ENCODE data around the gene SCGB1C2. TPM values are rescaled to one million over a fixed set of nuclear protein-coding genes. Genes with fewer than 3 reads are reported as not detected.

SCGB1C2 gene
- polyA plus RNA-seq, 1 donor (not counting 4 experiments of a cell fraction or from before 2014, with no cell fraction given) = not detected

- Histone ChIP-seq H3K79me2 (ENCODE audit: control insufficient read depth, insufficient read depth, low read length) (no peaks in the 10 kb centered on the region), H2AFZ (ENCODE audit: control insufficient read depth, low read length) (no peak overlapping the region), H3K4me2 (ENCODE audit: control insufficient read depth, extremely low read depth, insufficient read depth, low read depth, low read length) (no peak overlapping the region), H3K27me3 (ENCODE audit: control insufficient read depth, extremely low read depth, insufficient read depth, low read length) (no peaks in the 10 kb centered on the region), H4K20me1 (ENCODE audit: control insufficient read depth, extremely low read depth, insufficient read depth, low read length) (no peaks in the 10 kb centered on the region), H3K4me1 (ENCODE audit: control insufficient read depth, extremely low read depth, insufficient read depth, low read length) (no peaks in the 10 kb centered on the region), H3K4me3 (ENCODE audit: control insufficient read depth in 2 of 3, extremely low read depth in 1 of 3, insufficient read depth in 2 of 3, low read depth in 1 of 3, low read length in 3 of 3) (no peak overlapping the region), H3K9me3 (ENCODE audit: control insufficient read depth, low read depth, low read length) (no peaks in the 10 kb centered on the region), H3K9ac (ENCODE audit: control insufficient read depth, extremely low read depth, insufficient read depth, low read length) (no peak overlapping the region), H3K9me1 (ENCODE audit: control insufficient read depth, extremely low read depth, insufficient read depth, low read length) (no peaks in the 10 kb centered on the region), H3K36me3 (ENCODE audit: control insufficient read depth in 2 of 2, extremely low read depth in 1 of 2, insufficient read depth in 2 of 2, low read length in 2 of 2) (no peaks in the 10 kb centered on the region), H3K27ac (ENCODE audit: control insufficient read depth, insufficient read depth, low read length) (no peak overlapping the region)
- no peak for DNase-seq (ENCODE audit: low read depth, low spot score)
- TF ChIP-seq EZH2 (IDR thresholded peaks at IDR 0.05; ENCODE audit: low read length) (no peak), CTCF (optimal IDR thresholded peaks at IDR 0.05 in 1 of 3, IDR thresholded peaks at IDR 0.05 in 1 of 3, conservative IDR thresholded peaks at IDR 0.05 in 1 of 3; ENCODE audit: extremely low read depth in 1 of 3, insufficient read depth in 2 of 3, low read length in 3 of 3) (no peak)
- dilution Hi-C loops (cut with MboI; ENCODE audit: extremely low pct_ligation_motif_present, low sequenced_read_pairs) = no loop called here
- no peak for FAIRE-seq
These were observed 12.7 kb downstream of the SCGB1C2 start for GRCh38 chr17:149897-150584.

- H3K4me1 ChIP-seq (ENCODE audit: control insufficient read depth, extremely low read depth, insufficient read depth, low read length) = no peaks in the 10 kb centered on the region
- H3K9me1 ChIP-seq (ENCODE audit: control insufficient read depth, extremely low read depth, insufficient read depth, low read length) = no peaks in the 10 kb centered on the region
- FAIRE-seq = no peak
- no peak for DNase-seq (ENCODE audit: low read depth, low spot score)
- no peaks in the 10 kb centered on the region for H3K79me2 ChIP-seq (ENCODE audit: control insufficient read depth, insufficient read depth, low read length)
- dilution Hi-C loops (cut with MboI; ENCODE audit: extremely low pct_ligation_motif_present, low sequenced_read_pairs) = no loop called here
- no peaks in the 10 kb centered on the region for H4K20me1 ChIP-seq (ENCODE audit: control insufficient read depth, extremely low read depth, insufficient read depth, low read length)
- H3K4me3 ChIP-seq (ENCODE audit: control insufficient read depth in 2 of 3, extremely low read depth in 1 of 3, insufficient read depth in 2 of 3, low read depth in 1 of 3, low read length in 3 of 3) = no peak overlapping the region
- H3K27ac ChIP-seq (ENCODE audit: control insufficient read depth, insufficient read depth, low read length) = no peak overlapping the region
- H3K9ac ChIP-seq (ENCODE audit: control insufficient read depth, extremely low read depth, insufficient read depth, low read length) = no peak overlapping the region
- no peaks in the 10 kb centered on the region for H3K9me3 ChIP-seq (ENCODE audit: control insufficient read depth, low read depth, low read length)
- H3K36me3 ChIP-seq (ENCODE audit: control insufficient read depth in 2 of 2, extremely low read depth in 1 of 2, insufficient read depth in 2 of 2, low read length in 2 of 2) = no peaks in the 10 kb centered on the region
- H3K4me2 ChIP-seq (ENCODE audit: control insufficient read depth, extremely low read depth, insufficient read depth, low read depth, low read length) = no peak overlapping the region
- no peak for TF ChIP-seq CTCF (optimal IDR thresholded peaks at IDR 0.05 in 1 of 3, IDR thresholded peaks at IDR 0.05 in 1 of 3, conservative IDR thresholded peaks at IDR 0.05 in 1 of 3; ENCODE audit: extremely low read depth in 1 of 3, insufficient read depth in 2 of 3, low read length in 3 of 3)
- TF ChIP-seq EZH2 (IDR thresholded peaks at IDR 0.05; ENCODE audit: low read length) = no peak
- no peaks in the 10 kb centered on the region for H3K27me3 ChIP-seq (ENCODE audit: control insufficient read depth, extremely low read depth, insufficient read depth, low read length)
- H2AFZ ChIP-seq (ENCODE audit: control insufficient read depth, low read length) = no peak overlapping the region
These were observed 13.6 kb downstream of the SCGB1C2 start for GRCh38 chr17:151004-151403.

Data from keratinocyte (primary cell).